Bronchial smooth muscle cell (primary cell): Measurements from ENCODE around the gene BUD31. TPM values are rescaled to one million over a fixed set of nuclear protein-coding genes. Genes with fewer than 3 reads are reported as not detected.

Experiments used
- total RNA-seq: library from RNA; depleted of rRNA; stranded (reverse); fragments of >200 nt; gene quantifications from 2 replicates; pipeline ENCODE4 v1.2.1, GENCODE V29; 2014

BUD31 gene
- total RNA-seq, result 104 and 151 TPM in 2 replicates

GRCh38 chr7:99408379-99409191 lies at the start of gene BUD31, which contains the start of gene PDAP1:
BUD31 (plus strand) TSS chr7:99408969; CDS start chr7:99411093, 2,124 bp downstream.
PDAP1 (minus strand) TSS chr7:99408597; CDS start chr7:99408548, 49 bp downstream.

GRCh38 chr7:99374111-99375064 lies 34.4 kb upstream of the BUD31 start, which contains the start of gene ARPC1B:
ARPC1B (plus strand) TSS chr7:99374730; CDS start chr7:99385715, 10,985 bp downstream.

GRCh38 chr7:99438573-99439480 lies 30.1 kb downstream of the BUD31 start, which contains the start of the genes CPSF4 and PTCD1:
CPSF4 (plus strand) TSS chr7:99438943; CDS start chr7:99439083, 140 bp downstream.
PTCD1 (minus strand) TSS chr7:99438798; CDS start chr7:99435242, 3,556 bp downstream.

Other genes starting within 250 kb of the BUD31 start
- gene KPNA7, start 200.9 kb upstream of the BUD31 start, total RNA-seq, result not detected in 2 replicates
- gene MYH16, start 136.1 kb upstream of the BUD31 start, total RNA-seq, result not detected in 2 replicates
- gene ARPC1A, start 83.1 kb upstream of the BUD31 start, total RNA-seq, result 265 and 297 TPM in 2 replicates
- 603 and 610 TPM in 2 replicates for gene ARPC1B, start 34.2 kb upstream of the BUD31 start, total RNA-seq
- 29.8 and 31.1 TPM in 2 replicates for gene PDAP1, start 372 bp upstream of the BUD31 start, total RNA-seq
- gene PTCD1, start 29.8 kb downstream of the BUD31 start, total RNA-seq, result 6.3 and 6.6 TPM in 2 replicates
- gene CPSF4, start 30.0 kb downstream of the BUD31 start, total RNA-seq, result 26.5 and 27.6 TPM in 2 replicates
- gene ATP5MF, start 57.2 kb downstream of the BUD31 start, total RNA-seq, result 201 and 565 TPM in 2 replicates
- gene ZNF789, start 63.9 kb downstream of the BUD31 start, total RNA-seq, result 4.7 and 5.4 TPM in 2 replicates
- 19.7 and 21.1 TPM in 2 replicates for gene ZNF394, start 91.3 kb downstream of the BUD31 start, total RNA-seq
- 8.7 and 10.7 TPM in 2 replicates for gene ZKSCAN5, start 95.7 kb downstream of the BUD31 start, total RNA-seq
- 8.0 and 8.4 TPM in 2 replicates for gene FAM200A, start 143.1 kb downstream of the BUD31 start, total RNA-seq
- gene ZNF655, start 149.7 kb downstream of the BUD31 start, total RNA-seq, result 38.6 and 43.2 TPM in 2 replicates
- 1.3 and 1.5 TPM in 2 replicates for gene TMEM225B, start 189.3 kb downstream of the BUD31 start, total RNA-seq
- 9.1 and 11.0 TPM in 2 replicates for gene ZSCAN25, start 208.0 kb downstream of the BUD31 start, total RNA-seq